K562 (cell line): ENCODE data around the gene ENPP7. TPM values are rescaled to one million over a fixed set of nuclear protein-coding genes. Genes with fewer than 3 reads are reported as not detected.

Source experiments
- ATAC-seq: fragments of 200-7000 bp; cut with Tn5 transposase; 3 replicates; pipeline ENCODE4 v1.9.1; 2020; ENCODE audit warnings: moderate library complexity
- BruUV-seq: library from RNA; stranded (reverse); fragments of 400-500 nt; replicated peaks from 2 replicates; lab custom pipeline; 2021; lab: Mats Ljungman, UMichigan
- CTCF ChIA-PET: fragments of 300-600 bp; formaldehyde crosslinking; extraction: SDS; loops from one replicate; lab custom pipeline; 2021; ENCODE audit warnings: low intra/inter-chr PET ratio; lab: Yijun Ruan, JAX
- POLR2A ChIA-PET: fragments of 300-600, 350-650 bp; sonication (Branson Sonifier 250); formaldehyde crosslinking; extraction: SDS; loops from one replicate; lab custom pipeline; 2021; ENCODE audit warnings: antibody characterized with exemption, inconsistent platforms; lab: Yijun Ruan, JAX
- DNase-seq, 4 experiments: peaks; one replicate each; pipeline versions ENCODE4 v3.0.0 to v3.0.0-alpha.2; 2011 to 2018; ENCODE audit warnings: low spot score in 3 of 4, mixed read lengths in 3 of 4; ENCODE audit errors: extremely low read depth in 1 of 4
- FAIRE-seq: peaks from 2 replicates; lab custom pipeline; 2011; peaks lifted over from hg19 to GRCh38; lab: Jason Lieb, UNC
- H2AFZ ChIP-seq: 2 replicates; pipeline ENCODE4 v1.6.0; 2011; ENCODE audit warnings: low read depth, low read length, control low read depth, inconsistent platforms
- H3K27ac ChIP-seq: fragments of 200-600 bp; 3 replicates; pipeline ENCODE4 v1.8.0; 2011; ENCODE audit warnings: low read depth, mild to moderate bottlenecking, control low read depth, inconsistent platforms, low read length, moderate library complexity, mixed read lengths; ENCODE audit errors: extremely low read depth
- H3K27me3 ChIP-seq, 2 experiments: fragments of 300-600 bp in 1 of 2; 2 replicates in 1 of 2; 3 replicates in 1 of 2; pipeline versions ENCODE4 v1.6.0 to v1.8.0; 2011; ENCODE audit warnings: inconsistent platforms in 2 of 2, low read length in 2 of 2, mild to moderate bottlenecking in 1 of 2, mixed read lengths in 1 of 2, moderate library complexity in 1 of 2; ENCODE audit not compliant: control insufficient read depth in 2 of 2, insufficient read depth in 2 of 2
- H3K36me3 ChIP-seq: fragments of 300-600 bp; 3 replicates; pipeline ENCODE4 v1.8.0; 2011; ENCODE audit warnings: mild to moderate bottlenecking, low read length, inconsistent platforms; ENCODE audit not compliant: control insufficient read depth, insufficient read depth
- H3K4me1 ChIP-seq, 2 experiments: fragments of 200-600 bp in 1 of 2; replicated peaks in 1 of 2; 2 replicates in 1 of 2; 3 replicates in 1 of 2; pipeline versions ENCODE4 v1.5.1 to v1.8.0; 2011; ENCODE audit warnings: inconsistent platforms in 2 of 2, low read length in 2 of 2, mild to moderate bottlenecking in 1 of 2, mixed read lengths in 1 of 2, moderate library complexity in 1 of 2; ENCODE audit not compliant: control insufficient read depth in 2 of 2, insufficient read depth in 2 of 2
- H3K4me2 ChIP-seq: 2 replicates; pipeline ENCODE4 v1.6.1; 2011; ENCODE audit warnings: low read length, control low read depth, inconsistent platforms, mixed read lengths; ENCODE audit not compliant: insufficient read depth
- H3K4me3 ChIP-seq: fragments of 200-600 bp; sonication (generic), shearing (Covaris generic); 2 replicates; pipeline ENCODE4 v1.5.1; 2016; ENCODE audit warnings: control low read depth, inconsistent platforms
- H3K79me2 ChIP-seq: fragments of 200-600 bp; 3 replicates; pipeline ENCODE4 v1.8.0; 2011; ENCODE audit warnings: low read length, inconsistent platforms; ENCODE audit not compliant: control insufficient read depth, insufficient read depth
- H3K9ac ChIP-seq, 2 experiments: 2 replicates each; pipeline versions ENCODE4 v1.6.0 to v1.6.1; 2011; ENCODE audit warnings: low read depth in 2 of 2, low read length in 2 of 2, control low read depth in 1 of 2, inconsistent platforms in 1 of 2, mild to moderate bottlenecking in 1 of 2, mixed read lengths in 1 of 2; ENCODE audit not compliant: insufficient read depth in 1 of 2
- H3K9me1 ChIP-seq: one replicate; pipeline ENCODE4 v1.6.0; 2011; ENCODE audit warnings: inconsistent platforms, mild to moderate bottlenecking, low read length, moderate library complexity; ENCODE audit not compliant: control insufficient read depth, insufficient read depth
- H3K9me3 ChIP-seq: replicated peaks from 2 replicates; pipeline ENCODE4 v1.5.1; 2011; ENCODE audit warnings: low read depth, low read length, inconsistent platforms; ENCODE audit not compliant: control insufficient read depth, insufficient read depth
- H4K20me1 ChIP-seq: replicated peaks from 2 replicates; pipeline ENCODE4 v1.6.1; 2011; ENCODE audit warnings: low read length, inconsistent platforms, mixed read lengths; ENCODE audit not compliant: control insufficient read depth, insufficient read depth
- PHTF2 ChIP-seq: fragments of 250-450 bp; sonication (Bioruptor Pico); IDR thresholded peaks from 2 replicates; pipeline ENCODE4 v1.5.0; 2021; ENCODE audit warnings: mild to moderate bottlenecking
- POLR2G ChIP-seq: fragments of 200-400 bp; formaldehyde crosslinking; IDR thresholded peaks from 2 replicates; pipeline ENCODE4 v1.6.1; 2017; ENCODE audit warnings: low read depth, mild to moderate bottlenecking, antibody characterized with exemption, low read length, moderate library complexity
- RBFOX2 ChIP-seq: fragments of 200-400 bp; formaldehyde crosslinking; IDR thresholded peaks from 2 replicates; pipeline ENCODE4 v1.6.1; 2017; ENCODE audit warnings: low read depth, mild to moderate bottlenecking, low read length, moderate library complexity
- SFPQ ChIP-seq: fragments of 200-400 bp; formaldehyde crosslinking; IDR thresholded peaks from 2 replicates; pipeline ENCODE4 v1.6.1; 2017; ENCODE audit warnings: mild to moderate bottlenecking, low read depth, low read length, moderate library complexity
- TAF7 ChIP-seq: fragments of 450-650 bp; IDR thresholded peaks from 2 replicates; pipeline ENCODE4 v1.6.1; 2016; ENCODE audit warnings: missing genetic modification characterization, missing compliant biosample characterization
- TBP ChIP-seq: optimal IDR thresholded peaks from 2 replicates; pipeline ENCODE3; 2011; ENCODE audit warnings: low read depth, low read length, improper control_type of control experiment
- WGBS: fragments of 100-300 bp; shearing (Covaris generic); methylation state at CpG from one replicate; pipeline ENCODE4 v1.1.6; 2016; ENCODE audit warnings: low coverage, mixed read lengths; ENCODE audit not compliant: insufficient coverage; ENCODE audit errors: missing lambda C conversion rate; 5-methylcytosine and 5-hydroxymethylcytosine counted together
- in situ Hi-C: fragments of 300-500 bp; cut with MboI; formaldehyde crosslinking; loops from 4 replicates; pipeline ENCODE4 v1.15.0; 2018; ENCODE audit warnings: inconsistent platforms, mixed read lengths
- intact Hi-C: fragments of 100-400 bp; cut with micrococcal nuclease; formaldehyde crosslinking; loops from 2 replicates; pipeline ENCODE4 v1.14.2; 2022
- polyA plus RNA-seq, 8 experiments: library from polyadenylated mRNA; depleted of rRNA in 4 of 8; stranded (reverse) in 5 of 8; unstranded in 3 of 8; fragments of >200 nt; fragmentation: Nextera tagmentation in 2 of 8; fragmentation: Illumina TruSeq in 1 of 8; extraction: Ambion mirVana in 2 of 8; extraction: Trizol in 1 of 8; gene quantifications; 2 replicates each; pipeline versions ENCODE4 v1.2.1 to v1.2.3, GENCODE V29; 2011 to 2014; ENCODE audit warnings: inconsistent platforms in 1 of 8, missing spikeins in 1 of 8
- total RNA-seq, 7 experiments: library from RNA; depleted of rRNA in 6 of 7; stranded (reverse); fragments of >200 nt in 6 of 7; fragmentation: Illumina TruSeq in 2 of 7; extraction: Trizol in 2 of 7; gene quantifications; 2 replicates each; pipeline versions ENCODE4 v1.2.1 to v1.2.3, GENCODE V29; 2011 to 2021; ENCODE audit warnings: low replicate concordance in 1 of 7

The ENPP7 gene
- total and polyA plus RNA-seq, 9 of the 15 experiments (the other 6 are each of a cell fraction or from before 2014, with no cell fraction given): not detected

- no peak for TF ChIP-seq TBP
- no peak for TF ChIP-seq TAF7 (tag)
- no peak for TF ChIP-seq SFPQ
- TF ChIP-seq RBFOX2: peak; percentile 39; the same call in 1 of the 2 replicates
- no peak for TF ChIP-seq PHTF2 (CRISPR knock-in tag)
- peak; percentile 52; the same call in 1 of the 2 replicates for TF ChIP-seq POLR2G
- Histone ChIP-seq H2AFZ (no peak overlapping the region), H3K4me3 (no peak overlapping the region), H3K27me3 (no peaks in the 10 kb centered on the region), H4K20me1 (no peaks in the 10 kb centered on the region), H3K27ac (no peak overlapping the region), H3K9ac (peak overlapping the region in 1 of 2 experiments; percentile 16; a peak in 1 of 4 replicates), H3K9me3 (no peaks in the 10 kb centered on the region), H3K9me1 (no peaks in the 10 kb centered on the region), H3K79me2 (peaks cover 19% of the 10 kb centered on the region), H3K36me3 (peaks cover 58% of the 10 kb centered on the region), H3K4me1 (peaks cover 15 to 50% of the 10 kb centered on the region in 2 experiments; a peak in 4 of 5 replicates), H3K4me2 (no peak overlapping the region)
- BruUV-seq: no TSS peak
- FAIRE-seq (no peak), ATAC-seq (no peak), DNase-seq (no peak)
- ChIA-PET POLR2A (interaction anchor here (0.6 to 1.1 kb wide), 2 partner anchors 15 to 19 kb away, joined by 3 to 4 read pairs; partner anchors contain the start of gene CBX8), CTCF (no interaction called here)
- WGBS: 85% methylated on average over 18 of the region's 27 CpGs
- intact Hi-C loops: no loop called here
- in situ Hi-C loops: no loop called here
Observed at GRCh38 chr17:79781736-79782575, 51.2 kb downstream of the ENPP7 start.
